KBM-7 (cell line): ENCODE data around the gene CXXC5.
A peak's percentile ranks its signal among the peaks of the same experiment; 100 is the strongest.

Experiments
- DNase-seq: peaks from one replicate; pipeline ENCODE4 v3.0.0-alpha.2; 2015
- in situ Hi-C: fragments of 300-500 bp; cut with MboI; formaldehyde crosslinking; loops from 2 replicates; pipeline ENCODE4 v1.14.3; 2020; ENCODE audit warnings: low sequenced_read_pairs, low pct_unique_long_range_greater_than_20kb, mixed read lengths

The CXXC5 gene

DNA sequence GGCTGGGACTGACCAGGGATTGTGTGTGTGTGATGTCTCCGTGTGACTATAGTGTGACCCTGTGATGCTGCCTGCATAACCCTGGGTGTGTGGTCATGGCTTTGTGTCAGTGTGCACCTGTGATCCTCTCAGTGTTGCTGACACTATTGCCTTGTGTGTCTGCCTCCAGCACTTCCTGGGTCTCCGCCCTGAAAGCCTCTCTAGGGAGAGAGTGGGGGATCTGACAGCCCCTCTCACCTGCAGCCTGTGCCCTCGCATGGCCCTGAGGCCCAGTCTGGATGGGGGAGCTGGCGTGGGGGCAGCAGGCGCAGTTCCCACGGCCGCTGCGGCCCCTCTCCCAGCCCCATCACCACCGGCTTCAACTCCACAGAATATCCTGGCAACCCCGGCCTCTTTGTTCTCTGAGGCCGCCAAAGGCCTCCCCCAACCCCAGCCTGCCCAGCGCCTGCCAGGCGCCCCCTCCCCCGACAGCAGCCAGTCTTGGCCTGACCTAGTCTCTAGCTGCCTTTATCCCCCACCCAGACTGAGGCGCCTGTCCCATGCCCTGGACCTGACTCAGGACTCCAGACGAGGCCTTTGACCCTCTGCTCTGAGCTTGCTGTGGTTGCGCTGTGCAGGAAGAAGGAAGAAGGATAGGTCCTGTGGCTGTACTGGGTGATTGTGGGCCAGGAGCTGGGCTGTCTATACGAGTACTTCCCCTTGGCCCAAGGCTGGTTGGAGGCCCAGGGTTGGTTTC lies 38.7 kb downstream of the CXXC5 start:
- in situ Hi-C loops = no loop called here

DNA sequence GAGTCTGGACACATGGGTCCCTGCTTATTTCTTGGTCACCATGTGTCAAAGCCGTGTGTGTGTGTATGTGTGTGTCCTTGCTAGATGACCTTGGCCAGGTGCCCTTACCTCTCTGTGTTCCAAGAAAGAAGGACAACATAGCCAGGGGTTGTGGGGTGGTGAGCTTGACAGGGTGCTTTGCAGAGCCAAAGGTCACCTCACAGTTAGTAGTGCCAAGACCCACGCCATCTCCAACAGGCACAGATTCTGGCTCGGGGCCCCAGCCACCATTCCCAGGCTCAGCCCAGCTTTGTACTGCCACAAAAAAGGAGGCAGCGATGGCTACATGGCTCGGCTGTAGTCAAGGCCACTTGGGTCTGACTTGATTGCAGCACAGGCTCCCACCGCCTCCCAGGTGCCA lies 39.5 kb downstream of the CXXC5 start:
- in situ Hi-C loops = no loop called here
- DNase-seq = no peak

More for the DNA sequence above, 38.7 kb downstream of the CXXC5 start:
- no peak for DNase-seq

DNA sequence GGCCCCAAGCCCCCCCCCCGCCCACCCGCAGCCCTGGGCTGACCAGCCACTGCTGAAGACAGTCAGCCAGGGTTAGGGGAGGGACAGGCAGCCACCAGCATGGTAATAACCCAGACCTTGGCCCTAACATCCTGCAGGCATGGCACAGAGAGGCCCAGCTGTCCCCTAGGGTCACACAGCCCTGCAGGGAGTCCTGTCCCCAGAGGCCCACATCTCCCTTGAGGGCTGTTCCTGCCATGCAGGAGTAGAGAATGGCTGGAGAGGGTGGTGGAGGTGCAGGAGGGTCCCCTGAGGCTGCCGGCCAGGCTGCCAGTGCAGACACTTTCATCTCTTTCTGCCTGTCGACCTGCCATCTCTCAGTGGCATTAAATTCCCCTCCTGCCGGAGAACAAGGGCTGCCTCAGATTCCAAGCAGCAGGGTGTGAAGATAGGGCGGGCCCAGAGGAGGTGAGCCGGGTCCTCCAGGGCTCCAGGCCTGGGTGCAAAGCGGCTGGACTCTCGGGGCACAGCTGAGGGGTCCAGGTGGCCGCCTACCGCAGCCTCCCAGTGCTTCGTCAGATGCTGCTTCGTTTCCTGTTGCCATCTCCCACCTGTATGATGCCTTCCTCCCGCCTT lies 40.0 kb downstream of the CXXC5 start:
- no peak for DNase-seq
- in situ Hi-C loops = no loop called here

DNA sequence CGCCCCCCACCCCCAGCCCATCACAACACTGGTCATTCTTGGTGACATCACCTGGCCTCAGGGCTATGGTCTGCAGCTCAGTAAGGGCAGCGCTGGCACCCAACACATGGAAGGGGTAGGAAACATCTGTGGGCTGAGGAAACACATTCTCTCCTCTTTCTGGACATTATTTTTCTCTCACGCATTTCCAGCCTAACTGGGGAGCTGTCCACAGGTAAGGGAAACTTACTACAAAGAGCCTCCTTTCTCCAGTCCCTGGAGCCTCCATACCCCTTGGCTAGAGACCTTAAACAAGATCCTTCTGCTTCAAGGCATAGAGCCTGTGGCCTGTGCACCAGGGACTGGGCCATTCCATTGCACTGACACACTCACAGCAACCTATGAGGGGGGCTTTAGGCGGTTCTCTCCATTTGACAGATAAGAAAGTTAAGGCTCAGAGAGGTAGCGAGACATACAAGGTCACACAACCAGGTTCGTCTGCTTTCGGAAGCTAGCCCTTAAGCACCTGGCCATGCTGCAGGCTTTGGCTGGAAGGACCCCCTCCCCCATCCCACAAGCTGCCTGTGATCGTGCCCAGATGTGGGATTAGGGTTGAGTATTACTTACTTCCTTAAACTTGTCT lies 40.7 kb downstream of the CXXC5 start:
- DNase-seq = peak; percentile 49
- in situ Hi-C loops = no loop called here

DNA sequence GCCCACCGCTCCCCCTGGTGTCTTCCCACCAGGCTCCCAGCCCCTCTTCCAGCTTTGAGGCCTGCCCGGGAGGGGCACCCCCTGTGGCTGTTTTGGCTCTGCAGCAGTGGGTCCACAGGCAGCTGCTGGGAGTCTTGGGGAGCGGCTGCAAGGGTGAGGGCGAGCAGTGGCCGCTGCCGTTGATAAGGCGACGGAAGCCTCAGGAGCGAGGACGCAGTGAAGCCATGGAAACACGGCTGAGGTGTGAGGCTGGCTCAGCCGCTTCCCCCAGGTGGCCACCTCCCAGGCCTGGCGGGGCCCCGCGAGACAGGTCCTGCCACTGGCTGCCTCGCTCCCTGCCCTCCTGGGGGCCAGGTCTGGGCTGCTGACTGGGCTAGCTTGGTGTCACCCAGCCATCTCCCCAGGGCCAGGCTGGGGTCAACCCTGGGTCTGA lies 41.5 kb downstream of the CXXC5 start:
- peak; percentile 44 for DNase-seq
- in situ Hi-C loops = no loop called here

DNA sequence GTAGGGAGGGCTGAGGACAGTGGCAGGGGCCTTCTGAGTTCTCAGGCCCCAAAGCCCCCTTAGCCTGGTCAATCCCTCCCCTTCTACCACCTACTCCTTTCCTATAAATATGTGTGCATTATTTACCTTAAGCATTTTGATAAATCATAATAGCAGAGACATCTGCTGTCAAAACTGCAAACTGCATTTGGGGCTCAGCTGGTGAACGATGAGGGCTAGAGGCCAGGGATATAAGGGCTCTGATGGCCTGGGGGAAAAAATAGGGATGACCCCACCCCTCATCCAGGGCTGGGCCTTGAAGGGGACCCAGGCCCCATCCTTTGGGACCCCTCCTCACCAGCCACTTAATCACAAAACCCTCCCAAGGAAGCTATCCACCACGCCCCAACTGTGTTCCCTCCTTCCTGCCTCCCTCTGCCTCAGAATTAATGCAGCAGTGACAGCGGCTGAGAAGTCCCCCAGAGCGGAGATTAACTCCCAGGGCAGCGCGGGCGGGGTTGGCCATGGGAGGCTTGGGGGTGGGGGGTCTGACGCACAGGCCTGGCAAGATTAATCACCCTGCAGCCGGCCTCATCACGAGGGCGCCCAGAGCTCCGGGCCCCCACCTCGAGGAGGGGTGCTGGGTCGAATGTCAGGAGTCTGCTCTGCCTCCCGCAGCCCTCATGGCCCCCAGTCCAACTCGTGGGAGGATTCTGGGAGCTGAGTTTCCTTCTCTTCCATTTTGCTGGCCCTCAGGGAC lies 42.1 kb downstream of the CXXC5 start:
- in situ Hi-C loops = no loop called here
- DNase-seq = peak; percentile 60

DNA sequence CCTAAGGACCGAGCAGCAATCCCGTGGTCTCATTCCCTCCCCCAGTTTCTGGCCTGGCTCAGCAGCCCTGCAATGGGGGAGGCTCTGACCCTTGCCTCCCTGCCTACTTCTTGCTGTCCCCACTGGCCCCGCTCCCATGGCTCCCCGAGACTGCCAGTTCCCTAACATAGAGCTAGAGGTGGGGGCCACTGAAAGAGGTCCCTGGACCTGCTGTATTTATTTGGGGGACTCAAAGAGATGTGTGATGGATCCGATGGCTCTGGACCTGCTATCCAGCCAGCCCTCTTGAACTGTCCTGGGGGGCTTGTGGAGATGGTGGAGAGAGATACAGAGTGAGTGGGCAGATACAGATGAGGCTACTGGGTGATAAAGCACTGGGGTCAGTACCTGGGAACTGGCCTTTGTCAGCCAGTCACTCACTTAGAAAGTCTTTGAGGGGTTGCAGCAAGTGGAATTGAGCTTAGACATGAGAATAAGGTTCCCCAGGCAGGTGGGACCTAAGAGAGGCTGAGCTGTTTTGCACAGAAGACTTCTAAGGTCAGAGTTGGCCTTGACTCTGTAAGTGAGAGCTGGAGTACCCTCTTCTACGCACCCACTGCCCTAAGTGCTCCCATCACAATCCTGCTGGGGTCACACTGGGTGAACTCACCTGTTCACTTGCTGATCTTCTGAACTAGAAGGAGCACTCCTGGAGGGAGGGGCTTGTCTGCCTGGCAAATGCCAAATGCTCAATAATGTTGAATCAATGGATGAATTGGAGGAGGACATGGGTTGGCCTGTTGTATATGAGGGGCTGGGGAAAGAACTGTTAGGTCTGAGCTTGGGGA lies 42.9 kb downstream of the CXXC5 start:
- in situ Hi-C loops = no loop called here

DNA sequence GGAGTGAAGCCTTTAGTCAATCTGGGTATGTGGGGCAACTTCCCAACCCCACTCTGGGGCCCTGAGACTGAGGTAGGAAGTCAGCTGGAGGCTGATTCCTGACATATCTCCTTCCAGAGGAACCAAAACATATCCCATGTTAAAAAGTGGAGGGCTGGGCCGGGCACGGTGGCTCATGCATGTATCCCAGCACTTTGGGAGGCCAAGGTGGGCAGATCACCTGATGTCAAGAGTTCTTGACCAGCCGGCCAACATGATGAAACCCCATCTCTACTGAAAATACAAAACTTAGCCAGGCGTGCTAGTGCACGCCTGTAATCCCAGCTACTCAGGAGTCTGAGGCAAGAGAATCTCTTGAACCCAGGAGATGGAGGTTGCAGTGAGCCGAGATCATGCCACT lies 44.0 kb downstream of the CXXC5 start:
- in situ Hi-C loops = no loop called here
- DNase-seq = no peak

More for the DNA sequence above, 42.9 kb downstream of the CXXC5 start:
- no peak for DNase-seq

DNA sequence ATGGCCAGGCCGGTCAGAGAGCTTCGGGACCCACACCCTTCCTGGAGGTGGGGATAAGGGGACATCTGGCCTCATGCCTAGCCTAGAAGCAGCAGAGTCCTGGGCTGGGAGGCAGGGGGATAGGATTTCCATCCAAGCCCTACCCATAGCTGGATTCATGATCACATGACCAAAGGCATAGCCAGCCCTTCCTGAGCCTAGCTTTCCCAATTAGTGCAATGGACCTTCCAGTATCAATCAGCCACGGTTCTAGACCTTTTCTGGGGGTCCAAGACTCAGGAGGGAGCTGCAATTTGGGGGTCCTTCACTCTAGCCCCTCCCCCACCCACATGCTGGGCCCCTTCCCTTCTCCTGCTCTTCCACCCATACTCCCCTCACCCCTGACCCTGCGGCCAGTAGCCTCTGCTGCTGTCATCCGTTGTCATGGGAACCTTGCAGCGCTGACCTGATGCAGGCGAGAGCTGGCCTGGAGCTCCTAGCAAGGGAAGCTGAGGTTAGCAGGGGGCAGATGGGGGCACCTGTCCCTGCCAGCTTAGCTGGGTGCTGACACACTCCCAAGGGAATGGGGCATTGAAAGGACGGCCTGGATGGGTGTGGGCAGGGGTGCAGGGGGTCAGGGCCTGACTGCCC lies 44.6 kb downstream of the CXXC5 start:
- DNase-seq = no peak
- in situ Hi-C loops = no loop called here

DNA sequence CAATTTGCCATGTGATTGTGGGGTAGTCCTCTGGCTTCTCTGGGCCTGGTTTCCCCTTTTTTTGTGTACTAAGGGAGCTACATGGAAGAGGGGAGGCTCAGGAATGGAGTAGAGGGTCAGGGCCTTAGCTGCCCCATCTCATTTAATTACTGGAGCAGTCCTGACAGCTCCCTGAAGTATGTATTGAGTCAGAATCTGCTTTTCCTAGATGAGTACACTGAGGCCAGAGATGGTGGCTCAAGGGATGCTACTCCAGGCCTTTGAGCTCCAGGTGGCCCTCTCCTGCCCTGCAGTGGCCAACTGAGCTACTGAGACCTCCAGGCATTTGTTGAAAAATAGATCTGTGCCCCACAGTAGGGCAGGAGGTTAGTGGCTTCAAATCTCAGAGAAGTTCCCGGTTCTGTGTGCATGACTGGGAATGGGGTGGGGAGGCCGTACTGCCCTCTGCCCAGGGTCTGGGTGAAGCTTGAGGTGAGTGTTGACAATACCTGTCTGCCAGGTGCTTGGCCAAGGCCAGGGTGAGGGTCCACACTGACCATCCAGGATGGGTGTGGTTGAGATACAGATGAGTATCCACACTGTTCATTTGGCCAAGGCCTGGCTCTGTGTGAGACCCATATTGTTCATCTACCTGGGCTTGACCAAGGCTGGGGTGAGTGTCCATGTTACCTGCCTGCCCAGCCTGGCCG lies 45.7 kb downstream of the CXXC5 start:
- in situ Hi-C loops = no loop called here
- no peak for DNase-seq

DNA sequence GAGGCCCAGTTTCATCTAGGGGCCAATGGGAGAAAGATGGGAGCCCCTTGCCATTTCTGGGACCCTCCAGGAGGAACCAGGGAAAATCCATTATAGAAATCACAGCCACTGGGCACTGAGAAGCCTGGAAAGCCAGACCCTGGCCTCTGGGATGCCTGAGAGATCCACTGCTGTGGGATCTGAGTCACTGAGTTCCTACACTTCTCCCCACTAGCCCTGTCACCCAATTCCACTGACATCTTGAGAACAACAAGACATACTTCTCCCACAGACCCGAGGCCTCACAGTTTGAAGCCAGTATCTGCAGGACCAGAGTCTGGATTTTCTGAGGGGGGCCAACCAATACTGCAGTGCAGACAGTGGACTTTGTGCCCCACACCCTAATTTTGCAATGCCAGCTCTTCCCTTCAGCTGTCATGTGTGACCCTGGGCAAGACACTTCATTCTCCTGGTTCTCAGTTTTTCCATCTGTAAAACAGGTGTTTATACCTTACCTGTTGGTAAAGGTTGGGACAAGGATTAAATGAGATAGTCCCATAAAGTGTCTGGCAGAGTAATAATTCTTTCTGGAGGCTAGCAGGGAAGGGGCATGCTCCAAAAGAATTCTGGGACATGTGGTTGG lies 46.5 kb downstream of the CXXC5 start:
- no peak for DNase-seq
- in situ Hi-C loops = no loop called here

DNA sequence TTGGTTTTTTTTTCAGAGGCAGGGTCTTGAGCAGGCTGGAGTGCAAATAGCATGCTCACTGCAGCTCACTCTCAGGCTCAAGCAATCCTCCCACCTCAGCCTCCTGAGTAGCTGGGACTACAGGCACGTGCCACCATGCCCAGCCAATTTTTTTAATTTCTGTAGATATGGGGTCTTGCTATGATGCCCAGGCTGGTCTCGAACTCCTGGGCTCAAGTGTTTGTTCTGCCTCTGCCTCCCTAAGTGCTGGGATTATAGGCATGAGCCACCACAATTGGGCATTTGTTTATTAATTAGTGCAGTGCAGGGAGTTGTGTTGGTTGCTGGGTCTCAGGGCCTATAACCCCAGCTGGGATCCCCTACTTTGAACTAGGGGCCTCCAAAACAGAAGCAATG lies 47.0 kb downstream of the CXXC5 start:
- in situ Hi-C loops = no loop called here
- DNase-seq = no peak

DNA sequence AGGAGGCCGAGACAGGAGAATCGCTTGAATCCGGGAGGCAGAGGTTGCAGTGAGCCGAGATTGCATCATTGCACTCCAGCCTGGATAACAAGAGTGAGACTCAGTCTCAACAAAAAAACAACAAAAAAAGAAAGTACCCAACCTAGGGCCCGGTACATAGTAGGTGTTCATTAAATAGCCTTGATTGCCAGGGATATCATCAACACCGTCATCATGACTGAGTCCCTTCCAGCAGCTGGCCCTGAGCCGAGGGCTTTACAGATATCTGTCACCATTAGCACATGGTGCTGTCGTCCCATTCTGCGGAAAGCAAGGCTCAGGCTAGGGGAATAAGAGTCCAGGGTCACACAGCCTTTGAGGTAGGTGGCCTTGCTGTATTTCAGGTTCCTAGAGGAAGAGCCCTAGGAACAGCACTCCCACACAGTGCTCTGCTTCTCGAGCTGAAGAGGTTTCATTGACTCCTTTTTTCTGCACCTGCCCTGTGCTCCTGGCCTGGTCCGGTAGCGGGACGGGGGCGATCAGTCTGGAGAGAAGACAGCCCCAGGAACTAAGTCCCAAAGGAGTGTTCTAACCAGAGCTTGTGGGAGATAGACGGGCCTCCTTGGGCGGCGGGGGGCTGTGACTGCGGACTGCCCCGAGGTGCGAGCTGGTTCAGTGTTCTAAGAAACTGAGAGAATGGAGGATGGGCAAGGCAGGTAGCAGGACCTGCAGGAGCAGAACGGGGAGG lies 48.2 kb downstream of the CXXC5 start:
- DNase-seq = no peak
- in situ Hi-C loops = no loop called here

DNA sequence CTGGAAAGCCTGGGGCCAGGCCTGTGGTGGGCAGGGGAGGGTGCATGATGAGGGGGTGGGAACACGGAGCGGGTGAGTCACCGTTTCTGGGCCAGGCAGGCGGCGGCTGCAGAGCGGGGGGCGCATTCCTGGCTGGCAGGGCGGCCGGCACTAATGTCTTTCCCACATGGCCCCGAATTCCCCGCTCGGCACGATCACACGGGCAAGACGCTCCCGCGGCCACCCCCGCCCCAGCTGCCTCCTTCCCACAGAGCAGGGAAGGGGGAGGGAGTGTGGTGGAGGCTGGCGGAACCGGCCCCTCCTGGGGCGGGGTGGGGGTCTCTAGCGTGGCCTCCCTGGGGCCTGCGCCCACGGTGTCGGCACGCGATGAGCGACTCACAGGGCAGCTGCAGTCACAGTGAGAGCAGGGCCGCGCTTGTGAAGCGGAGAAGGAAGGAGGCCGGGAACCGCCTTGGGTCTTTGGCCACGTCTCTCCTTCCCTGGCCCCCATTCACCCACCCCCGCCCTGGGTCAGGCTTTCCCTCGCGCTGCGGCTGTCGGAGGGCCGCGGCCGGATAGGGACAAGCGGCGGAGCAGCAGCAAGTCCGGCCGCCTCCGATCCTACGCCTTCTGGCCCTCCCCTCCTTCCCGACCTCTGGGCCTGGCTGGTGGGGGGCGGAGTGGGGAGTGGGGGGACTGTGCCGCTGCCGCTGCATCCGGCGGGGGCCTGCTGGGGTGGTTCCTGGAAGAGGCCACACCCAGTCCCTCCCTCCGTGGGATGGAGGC lies 48.9 kb downstream of the CXXC5 start:
- DNase-seq = peak; percentile 79
- in situ Hi-C loops = no loop called here

DNA sequence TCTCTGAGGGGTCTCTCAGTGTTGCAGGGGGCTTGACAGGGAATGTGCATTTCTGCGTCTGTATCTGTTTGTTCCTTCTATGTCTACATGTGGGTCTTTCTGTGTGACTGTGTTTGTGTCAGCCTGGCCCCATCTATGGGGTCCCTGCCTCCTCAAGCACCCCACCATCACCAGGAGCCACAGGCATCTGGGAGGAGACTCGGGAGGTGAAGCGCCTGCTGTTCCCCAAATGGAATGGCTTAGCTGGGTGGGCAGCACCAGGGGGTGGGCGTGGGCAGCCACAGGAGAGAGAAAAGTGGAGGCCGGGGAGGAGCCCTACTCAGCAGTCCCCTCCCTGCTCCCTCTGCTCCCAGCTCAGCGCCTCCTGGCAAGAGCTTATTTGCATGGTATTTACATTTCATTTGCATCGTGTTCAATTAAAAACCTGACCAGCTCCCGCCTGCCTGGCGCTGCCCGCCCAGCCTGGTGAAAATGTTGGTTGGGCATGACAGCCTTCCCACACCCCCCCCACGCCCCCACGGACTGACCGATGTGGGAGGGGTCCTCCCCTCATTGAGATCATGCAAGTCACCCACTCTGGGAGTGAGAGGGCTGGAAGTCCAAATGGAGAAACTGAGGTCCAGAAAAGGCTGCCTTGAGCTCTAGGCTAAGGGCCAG lies 50.5 kb downstream of the CXXC5 start:
- peak; percentile 76 for DNase-seq
- in situ Hi-C loops = no loop called here

DNA sequence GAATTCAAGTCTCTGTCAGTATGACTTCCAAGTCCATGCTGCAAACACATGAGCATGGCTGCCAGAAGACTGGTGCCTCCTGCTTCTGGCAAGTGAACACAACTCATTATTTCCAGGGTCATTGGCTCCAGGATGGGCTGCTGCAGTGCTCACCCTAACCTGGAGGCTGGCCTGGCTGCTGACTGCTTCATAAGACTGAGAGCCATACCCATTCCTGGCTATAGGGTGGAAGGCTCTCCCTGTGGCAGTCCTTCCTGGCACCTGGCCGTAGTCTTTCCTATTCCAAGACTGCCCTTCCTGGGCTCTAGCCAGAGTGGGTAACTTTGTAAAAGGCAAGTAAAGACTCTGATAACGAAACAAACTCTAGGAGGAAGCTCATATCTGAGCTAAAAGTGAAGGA lies 51.2 kb downstream of the CXXC5 start:
- no peak for DNase-seq
- in situ Hi-C loops = no loop called here
